Duodenal mucosa (tissue), 2 donors: ENCODE data around the gene MYL7.
"Not testable (repeated sequence)": the region's sequence is repeated elsewhere in the genome, so short reads cannot be mapped to it uniquely, and the experiment has no call there.

Source experiments
- H3K27ac ChIP-seq: one replicate; pipeline ENCODE4 v1.7.0; 2013; ENCODE audit warnings: low read depth, low read length
- H3K27me3 ChIP-seq, 2 donors: one replicate each; pipeline ENCODE4 v1.7.0; 2013; ENCODE audit warnings: low read length in 2 of 2, control low read depth in 1 of 2; ENCODE audit not compliant: insufficient read depth in 2 of 2, control insufficient read depth in 1 of 2
- H3K36me3 ChIP-seq, 2 donors: one replicate each; pipeline ENCODE4 v1.7.0; 2013; ENCODE audit warnings: low read length in 2 of 2, control low read depth in 1 of 2; ENCODE audit not compliant: insufficient read depth in 2 of 2, control insufficient read depth in 1 of 2
- H3K4me1 ChIP-seq, 2 donors: one replicate each; pipeline ENCODE4 v1.7.0; 2013; ENCODE audit warnings: low read length in 2 of 2, control low read depth in 1 of 2; ENCODE audit not compliant: insufficient read depth in 2 of 2, control insufficient read depth in 1 of 2
- H3K4me3 ChIP-seq, 2 donors: one replicate each; pipeline ENCODE4 v1.7.0; 2013; ENCODE audit warnings: low read length in 2 of 2, low read depth in 1 of 2
- H3K9ac ChIP-seq, 2 donors: one replicate each; pipeline ENCODE4 v1.7.0; 2013; ENCODE audit warnings: low read length in 2 of 2, low read depth in 1 of 2
- H3K9me3 ChIP-seq, 2 donors: one replicate each; pipeline ENCODE4 v1.7.0; 2013; ENCODE audit warnings: low read length in 2 of 2, control low read depth in 1 of 2; ENCODE audit not compliant: control insufficient read depth in 1 of 2

Gene MYL7

GRCh38 chr7:44184206-44184872 is 43.2 kb upstream of the MYL7 start:
- H3K4me3 ChIP-seq: no peak overlapping the region
- peaks cover 8 to 9% of the 10 kb centered on the region in 2 donors for H3K9me3 ChIP-seq
- H3K9ac ChIP-seq: no peak overlapping the region

GRCh38 chr7:44183386-44183785 is 42.3 kb upstream of the MYL7 start:
- H3K27ac ChIP-seq: no peak overlapping the region
- H3K27me3 ChIP-seq: peaks cover 0 to 3% of the 10 kb centered on the region in 2 donors
- no peaks in the 10 kb centered on the region for H3K36me3 ChIP-seq
- no peaks in the 10 kb centered on the region for H3K4me1 ChIP-seq
- H3K9ac ChIP-seq: no peak overlapping the region
- peaks cover 8 to 9% of the 10 kb centered on the region in 2 donors for H3K9me3 ChIP-seq
- H3K4me3 ChIP-seq: no peak overlapping the region

More at GRCh38 chr7:44184206-44184872, 43.2 kb upstream of the MYL7 start:
- no peaks in the 10 kb centered on the region for H3K4me1 ChIP-seq
- peaks cover 0 to 3% of the 10 kb centered on the region in 2 donors for H3K27me3 ChIP-seq
- no peaks in the 10 kb centered on the region for H3K36me3 ChIP-seq
- no peak overlapping the region for H3K27ac ChIP-seq

GRCh38 chr7:44182827-44183226 is 41.7 kb upstream of the MYL7 start:
- Histone ChIP-seq H3K9ac (no peak overlapping the region), H3K27me3 (peaks cover 3 to 5% of the 10 kb centered on the region in 2 donors), H3K4me1 (no peaks in the 10 kb centered on the region), H3K4me3 (no peak overlapping the region), H3K9me3 (peaks cover 8 to 9% of the 10 kb centered on the region in 2 donors), H3K27ac (no peak overlapping the region), H3K36me3 (no peaks in the 10 kb centered on the region)

- Histone ChIP-seq H3K27ac (no peak overlapping the region), H3K36me3 (no peaks in the 10 kb centered on the region), H3K4me1 (no peaks in the 10 kb centered on the region), H3K9ac (no peak overlapping the region), H3K9me3 (peaks cover 8 to 9% of the 10 kb centered on the region in 2 donors), H3K4me3 (no peak overlapping the region), H3K27me3 (peaks cover 4 to 12% of the 10 kb centered on the region in 2 donors)
These were observed 39.5 kb upstream of the MYL7 start for GRCh38 chr7:44180631-44181030.

- Histone ChIP-seq H3K27ac (no peak overlapping the region), H3K4me1 (no peaks in the 10 kb centered on the region), H3K9ac (no peak overlapping the region), H3K4me3 (no peak overlapping the region), H3K36me3 (no peaks in the 10 kb centered on the region), H3K27me3 (peaks cover 4 to 11% of the 10 kb centered on the region in 2 donors), H3K9me3 (peaks cover 2 to 5% of the 10 kb centered on the region in 2 donors)
These were observed 36.5 kb upstream of the MYL7 start for GRCh38 chr7:44177570-44178131.

- no peaks in the 10 kb centered on the region for H3K4me1 ChIP-seq
- H3K9ac ChIP-seq: no peak overlapping the region
- no peaks in the 10 kb centered on the region for H3K36me3 ChIP-seq
- H3K27ac ChIP-seq: no peak overlapping the region
- H3K27me3 ChIP-seq: peaks cover 4 to 10% of the 10 kb centered on the region in 2 donors
- H3K9me3 ChIP-seq: no peaks in the 10 kb centered on the region
- no peak overlapping the region for H3K4me3 ChIP-seq
These were observed 35.4 kb upstream of the MYL7 start for GRCh38 chr7:44176486-44176885.

- no peaks in the 10 kb centered on the region for H3K9me3 ChIP-seq
- no peaks in the 10 kb centered on the region for H3K36me3 ChIP-seq
- H3K27me3 ChIP-seq: peaks cover 4 to 10% of the 10 kb centered on the region in 2 donors
- H3K4me3 ChIP-seq: no peak overlapping the region
- H3K27ac ChIP-seq: no peak overlapping the region
- H3K9ac ChIP-seq: no peak overlapping the region
- H3K4me1 ChIP-seq: no peaks in the 10 kb centered on the region
These were observed 34.6 kb upstream of the MYL7 start for GRCh38 chr7:44175730-44176129.

GRCh38 chr7:44174694-44174948 is 33.5 kb upstream of the MYL7 start:
- H3K9me3 ChIP-seq, H3K4me1 ChIP-seq, H3K27ac ChIP-seq, H3K9ac ChIP-seq, H3K4me3 ChIP-seq, H3K36me3 ChIP-seq: not testable (repeated sequence)
- peaks cover 4 to 10% of the 10 kb centered on the region in 2 donors for H3K27me3 ChIP-seq

GRCh38 chr7:44173911-44174693 is 33.0 kb upstream of the MYL7 start:
- Histone ChIP-seq H3K27me3 (peaks cover 4 to 10% of the 10 kb centered on the region in 2 donors), H3K9ac (no peak overlapping the region), H3K27ac (no peak overlapping the region), H3K9me3 (no peaks in the 10 kb centered on the region), H3K4me3 (no peak overlapping the region), H3K4me1 (no peaks in the 10 kb centered on the region), H3K36me3 (no peaks in the 10 kb centered on the region)

GRCh38 chr7:44172803-44173424 is 31.8 kb upstream of the MYL7 start:
- H3K27ac ChIP-seq: no peak overlapping the region
- H3K36me3 ChIP-seq: no peaks in the 10 kb centered on the region
- H3K9ac ChIP-seq: no peak overlapping the region
- no peaks in the 10 kb centered on the region for H3K4me1 ChIP-seq
- no peak overlapping the region for H3K4me3 ChIP-seq
- H3K9me3 ChIP-seq: no peaks in the 10 kb centered on the region
- H3K27me3 ChIP-seq: peaks cover 2 to 9% of the 10 kb centered on the region in 2 donors
